GM11168 (cell line): ENCODE results near the gene WNT9A.

ENCODE experiments used
- in situ Hi-C: fragments of 300-500 bp; cut with MboI; formaldehyde crosslinking; loops from one replicate; pipeline ENCODE4 v1.12.0; 2022; ENCODE audit warnings: low sequenced_read_pairs; ENCODE audit not compliant: unreplicated experiment

WNT9A gene

GRCh38 chr1:227926896-227927885, 20.5 kb downstream of the WNT9A start:
- in situ Hi-C loops: loop anchor here (25.0 kb wide), 1 partner anchor 165 kb away; no protein-coding TSS in a partner anchor

GRCh38 chr1:227926216-227926791, 21.4 kb downstream of the WNT9A start:
- in situ Hi-C loops: loop anchor here (25.0 kb wide), 1 partner anchor 164 kb away; no protein-coding TSS in a partner anchor

GRCh38 chr1:227925582-227926198, 22.0 kb downstream of the WNT9A start:
- in situ Hi-C loops: loop anchor here (25.0 kb wide), 1 partner anchor 163 kb away; no protein-coding TSS in a partner anchor

GRCh38 chr1:227924833-227925574, 22.7 kb downstream of the WNT9A start:
- in situ Hi-C loops: loop anchor here (25.0 kb wide), 1 partner anchor 163 kb away; no protein-coding TSS in a partner anchor

- in situ Hi-C loops: no loop called here
Observed at GRCh38 chr1:227924168-227924832, 23.4 kb downstream of the WNT9A start.

- in situ Hi-C loops: no loop called here
Observed at GRCh38 chr1:227923353-227924167, 24.2 kb downstream of the WNT9A start.

- in situ Hi-C loops: no loop called here
Observed at GRCh38 chr1:227922501-227923352, 25.0 kb downstream of the WNT9A start.

GRCh38 chr1:227921461-227922185, 26.1 kb downstream of the WNT9A start:
- in situ Hi-C loops: no loop called here

- in situ Hi-C loops: no loop called here
Observed at GRCh38 chr1:227920896-227921295, 26.8 kb downstream of the WNT9A start.

- in situ Hi-C loops: no loop called here
Observed at GRCh38 chr1:227920426-227920825, 27.3 kb downstream of the WNT9A start.

- in situ Hi-C loops: no loop called here
Observed at GRCh38 chr1:227919906-227920305, 27.8 kb downstream of the WNT9A start.

GRCh38 chr1:227918736-227919135, 29.0 kb downstream of the WNT9A start:
- in situ Hi-C loops: no loop called here

GRCh38 chr1:227918083-227918700, 29.5 kb downstream of the WNT9A start:
- in situ Hi-C loops: no loop called here

- in situ Hi-C loops: no loop called here
Observed at GRCh38 chr1:227917081-227917950, 30.4 kb downstream of the WNT9A start.

- in situ Hi-C loops: no loop called here
Observed at GRCh38 chr1:227916655-227917054, 31.1 kb downstream of the WNT9A start.
